GM18526 (cell line): ENCODE data around the gene POLN.

ENCODE experiments used
- POLR2A ChIP-seq: IDR thresholded peaks from 3 replicates; pipeline ENCODE4 v1.6.1; 2011; ENCODE audit not compliant: insufficient read length; ENCODE audit errors: extremely low read depth

The POLN gene

GRCh38 chr4:2241003-2241402 lies 918 bp downstream of the POLN start:
- no peak for TF ChIP-seq POLR2A

GRCh38 chr4:2236944-2237666 lies 4.8 kb downstream of the POLN start:
- no peak for TF ChIP-seq POLR2A

GRCh38 chr4:2231082-2231481 lies 10.8 kb downstream of the POLN start:
- TF ChIP-seq POLR2A: no peak

GRCh38 chr4:2226261-2226660 lies 15.7 kb downstream of the POLN start:
- no peak for TF ChIP-seq POLR2A

- TF ChIP-seq POLR2A: no peak
Measured at GRCh38 chr4:2222838-2223237, 19.1 kb downstream of the POLN start.

GRCh38 chr4:2220016-2220630 lies 21.8 kb downstream of the POLN start:
- TF ChIP-seq POLR2A: no peak

GRCh38 chr4:2219233-2219760 lies 22.6 kb downstream of the POLN start:
- no peak for TF ChIP-seq POLR2A

GRCh38 chr4:2218436-2218835 lies 23.5 kb downstream of the POLN start:
- no peak for TF ChIP-seq POLR2A

GRCh38 chr4:2217726-2218125 lies 24.2 kb downstream of the POLN start:
- no peak for TF ChIP-seq POLR2A

GRCh38 chr4:2212831-2213230 lies 29.1 kb downstream of the POLN start:
- TF ChIP-seq POLR2A: no peak

- no peak for TF ChIP-seq POLR2A
Measured at GRCh38 chr4:2194496-2194895, 47.4 kb downstream of the POLN start.

- TF ChIP-seq POLR2A: no peak
Measured at GRCh38 chr4:2193326-2193725, 48.6 kb downstream of the POLN start.

GRCh38 chr4:2186865-2187172 lies 55.1 kb downstream of the POLN start:
- TF ChIP-seq POLR2A: no peak

GRCh38 chr4:2186133-2186864 lies 55.6 kb downstream of the POLN start:
- no peak for TF ChIP-seq POLR2A

GRCh38 chr4:2183394-2183793 lies 58.5 kb downstream of the POLN start:
- no peak for TF ChIP-seq POLR2A

- TF ChIP-seq POLR2A: no peak
Measured at GRCh38 chr4:2182994-2183393, 58.9 kb downstream of the POLN start.

GRCh38 chr4:2180410-2180809 lies 61.5 kb downstream of the POLN start:
- TF ChIP-seq POLR2A: no peak

- TF ChIP-seq POLR2A: no peak
Measured at GRCh38 chr4:2179717-2180116, 62.2 kb downstream of the POLN start.
